ENCODE measurements around the gene KCNN3.

Gene KCNN3

DNA sequence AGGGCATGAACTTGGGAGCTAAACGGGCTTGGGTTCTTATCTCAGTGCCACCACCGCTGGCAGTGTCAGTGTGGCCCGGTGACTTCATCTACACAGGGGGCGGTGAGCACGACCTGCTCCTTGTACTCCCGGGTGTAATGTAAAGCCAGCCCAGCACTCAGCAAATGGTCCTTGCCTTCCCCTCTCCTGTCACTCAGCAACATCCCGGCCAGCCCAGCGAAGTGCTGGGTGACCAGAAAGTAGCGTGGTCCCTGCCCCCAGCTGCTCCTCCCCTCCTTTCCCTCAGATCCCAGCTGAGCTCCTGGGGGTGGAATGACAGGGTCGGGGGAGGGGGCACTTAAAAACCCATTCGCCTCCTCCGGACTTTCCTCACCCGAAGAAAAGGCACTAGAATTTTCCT is 7.2 kb downstream of the KCNN3 start:
- no peak for DNase-seq (ENCODE audit: extremely low read depth in 1 of 2, low read depth in 1 of 2)

DNA sequence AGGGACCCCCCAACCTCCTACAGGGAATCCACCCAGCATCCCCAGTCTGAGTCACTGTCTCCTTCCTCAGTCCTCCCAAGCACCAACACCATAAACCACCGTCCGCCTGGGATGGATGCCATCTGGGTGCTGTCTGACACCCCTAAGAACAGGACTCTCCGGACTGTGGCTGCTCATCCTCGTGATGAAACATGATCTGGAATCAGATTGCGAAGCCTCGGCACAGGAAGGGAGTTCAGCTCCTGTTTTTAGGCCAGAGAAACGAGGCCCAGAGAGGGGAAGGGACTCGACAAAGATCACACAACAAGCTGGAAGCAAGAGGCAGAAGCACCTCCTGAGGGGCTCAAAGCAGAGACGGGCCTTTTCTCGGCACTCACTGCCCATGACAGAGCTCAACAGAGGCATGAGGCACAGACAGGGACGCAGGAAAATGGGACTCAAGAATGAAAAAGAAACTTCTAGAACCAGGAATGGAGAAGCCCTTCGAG is 8.4 kb downstream of the KCNN3 start:
- DNase-seq (ENCODE audit: extremely low read depth in 1 of 2, low read depth in 1 of 2) = no peak

DNA sequence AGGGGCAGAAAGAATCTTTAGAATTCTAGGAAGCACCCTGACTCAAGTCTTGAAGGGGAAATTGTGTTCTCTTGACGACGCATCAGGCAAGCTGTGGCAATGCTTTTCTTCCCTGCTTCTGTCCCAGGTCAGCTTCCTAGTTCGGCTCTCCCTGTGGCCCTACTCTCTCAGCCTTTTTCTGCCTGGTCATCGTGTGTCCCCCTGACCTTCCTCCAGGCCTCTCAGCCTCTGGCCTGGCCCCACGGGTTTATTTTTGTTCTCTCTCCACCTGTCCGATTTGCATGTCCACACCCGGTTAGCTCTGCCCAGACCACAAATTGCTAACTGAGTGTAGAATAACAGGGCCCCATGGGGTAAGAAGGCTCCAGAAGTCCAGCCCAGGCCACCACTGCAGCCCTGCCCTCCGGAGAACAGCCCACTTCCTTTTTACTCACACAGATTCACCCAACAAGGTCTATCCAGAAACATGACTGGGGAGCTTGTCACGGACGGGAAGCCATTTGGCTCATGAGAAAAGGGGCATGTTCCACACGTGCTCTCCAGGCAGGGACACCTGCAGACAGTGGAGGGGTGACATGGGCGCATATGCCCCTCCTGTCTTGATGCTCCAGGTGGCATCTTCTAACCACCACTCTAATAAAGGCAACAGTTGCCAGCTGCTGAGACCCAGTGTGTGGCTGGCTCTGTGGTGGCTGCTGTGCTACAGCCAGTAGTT is 9.8 kb downstream of the KCNN3 start:
- no peak for DNase-seq (ENCODE audit: extremely low read depth in 1 of 2, low read depth in 1 of 2)

DNA sequence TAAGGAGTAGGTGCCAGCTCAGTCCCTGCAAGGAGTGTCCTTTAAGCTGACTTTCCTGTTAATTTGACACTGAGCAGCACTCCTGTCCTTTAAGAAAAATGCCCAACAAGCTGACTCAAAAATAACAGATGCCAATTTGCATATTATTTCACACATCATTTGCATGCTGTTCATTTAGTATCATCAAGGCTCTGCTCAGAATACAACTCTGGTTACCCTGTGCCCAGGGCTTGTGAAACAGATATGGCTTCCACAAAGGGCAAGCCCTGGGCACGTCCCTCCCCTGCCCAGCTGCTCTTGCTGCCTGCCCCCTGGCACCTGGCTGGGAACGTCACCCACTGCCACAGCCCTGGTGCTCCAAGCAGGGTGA is 10.3 kb downstream of the KCNN3 start:
- no peak for DNase-seq (ENCODE audit: extremely low read depth in 1 of 2, low read depth in 1 of 2)

DNA sequence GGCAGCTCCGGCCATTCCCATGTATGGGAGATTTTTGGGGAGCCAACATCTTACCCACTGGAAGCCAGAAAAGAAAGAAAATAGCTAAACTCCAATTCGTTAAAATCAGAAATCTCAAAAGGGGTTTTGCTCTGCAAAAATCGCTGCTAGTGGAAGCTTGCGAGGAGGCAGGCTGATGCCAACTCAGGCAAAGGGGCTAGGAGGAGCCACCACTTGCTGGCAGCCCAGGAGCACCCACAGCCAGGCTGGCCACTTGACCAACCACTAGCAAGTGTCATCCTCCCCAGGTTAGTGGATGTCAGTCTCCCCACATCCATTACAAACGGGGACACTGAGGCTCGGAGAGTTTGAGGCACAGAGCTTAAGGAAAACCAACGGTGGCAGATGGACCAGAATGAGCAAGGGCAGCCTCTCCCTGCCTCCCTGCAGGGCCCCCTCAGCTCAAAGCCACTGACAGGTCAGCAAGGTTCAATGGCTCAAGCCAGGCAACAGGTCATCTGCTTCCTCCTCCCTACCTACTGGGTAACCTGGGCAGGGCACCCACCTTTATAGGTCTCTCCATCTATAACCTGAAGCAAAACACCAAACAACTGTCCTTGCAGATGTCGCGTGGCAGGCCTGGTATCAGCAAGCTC is 10.8 kb downstream of the KCNN3 start:
- no peak for DNase-seq (ENCODE audit: extremely low read depth in 1 of 2, low read depth in 1 of 2)

DNA sequence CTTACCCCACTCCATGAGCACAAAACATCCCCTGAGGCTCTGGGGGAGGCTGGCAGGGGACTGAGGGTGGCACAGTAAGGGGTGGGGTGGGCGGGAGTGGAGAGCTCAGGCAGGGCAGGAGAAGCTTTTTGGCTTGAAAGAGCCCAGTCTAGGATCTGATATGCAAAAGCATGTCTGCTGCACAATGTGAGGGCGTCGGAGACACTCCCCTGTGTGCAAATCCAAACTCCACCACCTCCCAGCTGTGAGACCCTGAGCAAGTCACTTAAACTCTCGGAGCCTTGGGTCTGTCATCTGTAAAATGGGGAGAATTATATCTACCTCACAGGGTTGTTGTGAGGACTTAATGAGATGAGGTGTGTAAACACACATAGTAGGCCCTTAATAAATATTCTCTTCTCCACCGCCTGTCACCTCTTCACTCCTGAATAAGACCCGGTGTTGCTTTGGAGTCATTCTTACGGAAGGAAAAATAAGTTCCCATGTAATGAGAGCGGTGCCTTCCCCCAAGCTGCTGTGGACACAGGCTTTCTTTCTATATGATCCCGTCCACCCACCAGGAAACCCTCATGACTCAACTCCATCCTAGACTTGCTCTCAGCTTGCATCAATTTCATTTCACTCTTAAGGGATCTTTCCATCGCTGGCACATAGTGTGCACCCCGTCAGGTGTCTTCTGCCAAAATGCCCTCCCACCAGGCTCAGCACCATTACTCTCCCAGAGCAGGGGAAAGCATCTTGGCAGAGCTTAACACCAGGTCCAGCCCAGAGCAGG is 12.5 kb downstream of the KCNN3 start:
- DNase-seq (ENCODE audit: extremely low read depth in 1 of 2, low read depth in 1 of 2) = no peak

DNA sequence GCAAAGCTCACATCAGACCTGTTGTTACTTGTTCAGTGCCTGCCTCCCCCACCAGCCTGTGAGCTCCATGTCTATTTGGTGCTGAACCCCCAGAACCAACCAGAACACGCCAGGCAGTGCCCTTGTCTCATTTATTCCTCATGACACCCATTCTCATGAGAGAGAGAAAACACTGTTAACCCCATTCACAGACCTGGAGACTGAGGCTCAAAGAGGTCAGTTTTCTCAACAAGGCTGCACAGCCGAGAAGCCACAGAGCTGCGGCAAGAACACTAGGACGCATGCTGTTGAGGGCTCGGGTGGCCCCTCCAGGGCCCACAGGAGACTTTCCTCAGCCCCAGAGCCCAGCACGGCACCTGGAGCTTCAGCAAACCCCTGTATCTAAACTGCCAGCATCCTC is 13.1 kb downstream of the KCNN3 start:
- no peak for DNase-seq (ENCODE audit: extremely low read depth in 1 of 2, low read depth in 1 of 2)

DNA sequence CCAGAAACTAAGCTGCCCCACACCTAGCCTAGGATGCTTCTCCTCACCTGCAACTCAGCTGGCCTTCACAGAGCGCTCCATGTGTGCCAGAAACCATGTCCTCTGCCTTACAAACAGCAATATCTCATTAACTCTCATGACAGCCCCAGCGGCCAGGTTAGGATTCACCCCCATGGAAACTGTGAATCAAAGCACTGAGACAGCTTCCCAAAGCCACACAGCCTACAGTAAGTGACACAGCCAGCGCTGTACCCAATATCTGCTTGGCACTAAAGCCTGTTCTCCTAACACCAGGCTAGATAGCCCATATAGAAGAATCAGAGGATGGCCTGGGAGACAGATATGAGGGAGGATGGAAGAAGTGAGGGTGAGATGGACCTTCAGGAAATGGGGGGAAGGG is 13.5 kb downstream of the KCNN3 start:
- no peak for DNase-seq (ENCODE audit: extremely low read depth in 1 of 2, low read depth in 1 of 2)

DNA sequence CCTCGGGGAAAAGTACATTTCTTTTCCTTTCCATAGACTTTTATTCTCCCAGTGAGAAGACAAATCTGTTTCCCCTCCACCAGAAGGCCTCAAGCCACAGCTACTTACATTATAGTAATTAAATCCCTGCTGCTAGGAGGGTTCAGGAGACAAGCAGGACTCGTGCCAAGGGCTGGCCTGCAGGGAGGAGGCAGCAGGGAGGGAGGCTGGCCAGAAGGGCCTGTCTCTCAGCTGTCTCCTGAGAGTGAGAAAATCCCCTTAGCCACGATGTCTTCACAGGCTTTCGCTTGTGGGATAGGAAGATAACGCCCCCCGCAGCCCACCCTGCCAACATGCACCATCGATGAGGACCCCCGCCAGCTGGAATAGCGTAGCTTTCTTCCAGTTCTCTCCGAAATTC is 14.0 kb downstream of the KCNN3 start:
- DNase-seq (ENCODE audit: extremely low read depth in 1 of 2, low read depth in 1 of 2) = no peak

DNA sequence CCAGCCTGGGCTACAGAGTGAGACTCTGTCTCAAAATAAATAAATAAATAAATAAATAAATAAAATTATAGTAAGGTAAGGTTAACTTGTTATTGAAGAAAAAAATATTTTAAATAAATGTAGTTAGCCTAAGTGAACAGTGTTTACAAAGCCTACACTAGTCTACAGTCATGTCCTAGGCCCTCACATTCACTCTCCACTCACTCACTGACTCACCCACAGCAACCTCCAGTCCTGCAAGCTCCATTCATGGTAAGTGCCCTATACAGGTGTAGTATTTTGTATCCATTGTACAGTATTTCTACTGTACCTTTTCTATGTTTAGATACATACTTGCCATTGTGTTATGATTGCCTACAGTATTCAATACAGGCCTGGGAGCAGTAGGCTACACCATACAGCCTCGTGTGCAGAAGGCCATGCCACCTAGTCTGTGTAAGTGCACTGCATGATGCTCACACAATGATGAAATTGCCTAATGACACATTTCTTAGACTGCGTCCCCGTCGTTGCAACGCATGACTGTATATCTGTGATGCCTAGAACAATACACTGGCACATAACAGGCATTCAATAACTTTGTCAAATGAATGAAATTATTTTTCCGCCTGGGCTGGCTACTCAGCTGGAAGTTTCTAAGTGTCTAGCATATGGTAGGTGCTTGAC is 14.8 kb downstream of the KCNN3 start:
- DNase-seq (ENCODE audit: extremely low read depth in 1 of 2, low read depth in 1 of 2) = no peak

DNA sequence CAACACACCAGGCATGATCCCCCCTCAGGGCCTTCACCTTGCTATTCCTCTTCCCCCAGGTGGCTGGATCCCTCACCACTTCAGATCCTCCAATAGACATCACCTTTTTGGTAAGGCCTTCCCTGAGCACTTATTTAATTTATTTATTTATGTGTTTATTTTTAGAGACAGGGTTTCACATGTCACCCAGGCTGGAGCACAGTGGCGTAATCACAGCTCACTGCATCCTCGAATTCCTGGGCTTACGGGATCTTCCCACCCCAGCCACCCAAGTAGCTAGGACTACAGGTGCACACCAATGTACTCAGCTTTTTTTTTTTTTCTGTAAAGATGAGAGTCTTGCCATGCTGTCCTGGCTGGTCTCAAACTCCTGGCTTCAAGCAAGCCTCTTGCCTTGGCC is 17.2 kb downstream of the KCNN3 start:
- no peak for DNase-seq (ENCODE audit: extremely low read depth in 1 of 2, low read depth in 1 of 2)

DNA sequence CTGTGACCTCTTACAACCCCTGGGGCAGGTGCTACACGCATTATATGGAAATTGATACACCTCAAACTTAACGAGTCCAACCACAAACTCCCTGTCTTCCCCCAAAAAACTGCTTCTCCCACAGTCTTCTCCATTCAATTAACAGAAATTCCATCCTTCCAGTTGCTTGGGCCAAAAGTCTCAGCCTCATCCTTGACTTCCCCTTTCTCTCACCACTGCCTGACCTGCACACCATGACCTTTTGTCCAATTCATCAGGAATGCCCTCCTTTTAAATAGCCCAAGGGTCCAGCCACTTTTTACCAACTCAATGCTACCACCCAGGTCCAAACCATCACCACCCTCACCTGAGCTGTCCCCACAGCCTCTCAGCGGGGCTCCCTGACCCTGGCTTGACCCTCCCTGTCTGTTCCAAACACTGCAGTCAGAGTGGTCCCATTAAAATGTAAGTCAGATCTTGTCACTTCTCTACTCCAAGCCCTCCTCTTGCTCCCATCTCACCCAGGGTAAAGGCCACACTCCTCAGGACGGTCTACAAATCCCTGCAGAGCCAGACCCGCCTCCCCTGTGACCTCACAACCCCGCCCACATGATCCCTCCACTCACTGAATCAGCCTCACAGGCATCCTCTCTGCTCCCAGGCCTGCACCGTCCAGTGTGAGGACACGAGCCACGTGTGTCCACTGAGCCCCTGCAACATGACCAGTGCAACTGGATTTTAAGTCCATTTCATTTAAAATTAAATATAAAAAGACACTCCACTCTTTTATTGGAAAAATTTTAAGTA is 18.5 kb downstream of the KCNN3 start:
- no peak for DNase-seq (ENCODE audit: extremely low read depth in 1 of 2, low read depth in 1 of 2)

DNA sequence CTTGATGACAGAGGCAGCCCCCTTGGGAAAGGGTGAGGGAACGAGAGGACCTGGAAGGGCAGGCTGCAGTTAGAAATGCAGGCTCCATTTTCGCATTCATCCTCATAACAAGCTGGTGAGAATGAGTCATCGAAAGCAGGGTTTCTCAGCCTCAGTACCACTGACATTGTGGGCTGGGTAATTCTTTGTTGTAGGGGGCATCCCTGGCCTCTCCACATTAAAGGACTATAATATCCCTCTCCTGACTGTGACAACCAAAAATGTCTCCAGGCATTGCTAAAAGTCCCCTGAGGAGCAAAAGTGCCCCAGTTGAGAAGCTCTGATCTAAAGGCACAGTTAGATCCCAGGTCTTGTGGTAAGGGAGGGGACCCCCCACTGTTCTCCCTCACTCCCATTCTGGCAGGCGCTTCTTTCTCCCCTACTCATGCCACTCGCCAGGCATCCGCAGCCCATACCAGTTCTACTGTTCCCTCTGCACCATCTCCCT is 20.4 kb downstream of the KCNN3 start:
- no peak for DNase-seq (ENCODE audit: extremely low read depth in 1 of 2, low read depth in 1 of 2)

DNA sequence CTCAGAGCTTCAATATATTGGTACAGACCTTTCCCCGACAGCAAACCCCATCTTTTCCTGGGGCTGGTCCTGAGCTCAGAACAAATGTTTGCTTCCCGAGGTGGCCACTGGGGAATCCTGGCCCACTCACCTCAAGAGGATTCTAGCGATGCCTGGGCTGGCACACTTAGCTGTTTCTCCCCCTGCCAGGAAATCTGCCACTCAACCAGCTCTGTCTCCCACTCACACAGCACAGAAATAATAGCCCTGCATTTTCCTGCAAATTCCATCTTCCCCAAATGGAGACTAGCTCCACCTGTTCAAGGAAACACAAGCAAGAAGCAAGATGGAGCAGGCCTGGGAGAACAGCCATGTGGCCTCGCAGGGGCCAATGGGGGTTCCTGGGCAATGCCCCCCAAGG is 21.1 kb downstream of the KCNN3 start:
- no peak for DNase-seq (ENCODE audit: extremely low read depth in 1 of 2, low read depth in 1 of 2)

DNA sequence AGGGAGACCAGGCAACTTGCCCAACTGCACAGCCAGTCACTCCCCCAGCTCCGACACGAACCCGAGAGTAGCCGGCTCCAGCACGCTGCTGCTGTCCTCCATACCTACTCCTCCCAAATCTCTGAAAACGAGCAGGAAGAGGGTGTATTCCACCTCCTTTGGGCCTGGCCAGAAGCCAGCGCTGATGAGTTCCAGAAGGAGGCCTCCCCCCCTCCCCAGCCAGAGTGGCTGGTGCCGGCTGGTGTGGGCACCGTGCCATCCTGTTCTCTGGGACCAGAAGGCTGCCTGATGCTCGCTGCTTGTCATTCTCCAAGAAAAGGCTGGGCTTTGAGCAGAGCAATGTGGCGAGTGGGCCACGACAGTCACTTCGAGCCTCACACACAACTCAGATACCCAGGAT is 22.2 kb downstream of the KCNN3 start:
- DNase-seq (ENCODE audit: extremely low read depth in 1 of 2, low read depth in 1 of 2) = no peak

DNA sequence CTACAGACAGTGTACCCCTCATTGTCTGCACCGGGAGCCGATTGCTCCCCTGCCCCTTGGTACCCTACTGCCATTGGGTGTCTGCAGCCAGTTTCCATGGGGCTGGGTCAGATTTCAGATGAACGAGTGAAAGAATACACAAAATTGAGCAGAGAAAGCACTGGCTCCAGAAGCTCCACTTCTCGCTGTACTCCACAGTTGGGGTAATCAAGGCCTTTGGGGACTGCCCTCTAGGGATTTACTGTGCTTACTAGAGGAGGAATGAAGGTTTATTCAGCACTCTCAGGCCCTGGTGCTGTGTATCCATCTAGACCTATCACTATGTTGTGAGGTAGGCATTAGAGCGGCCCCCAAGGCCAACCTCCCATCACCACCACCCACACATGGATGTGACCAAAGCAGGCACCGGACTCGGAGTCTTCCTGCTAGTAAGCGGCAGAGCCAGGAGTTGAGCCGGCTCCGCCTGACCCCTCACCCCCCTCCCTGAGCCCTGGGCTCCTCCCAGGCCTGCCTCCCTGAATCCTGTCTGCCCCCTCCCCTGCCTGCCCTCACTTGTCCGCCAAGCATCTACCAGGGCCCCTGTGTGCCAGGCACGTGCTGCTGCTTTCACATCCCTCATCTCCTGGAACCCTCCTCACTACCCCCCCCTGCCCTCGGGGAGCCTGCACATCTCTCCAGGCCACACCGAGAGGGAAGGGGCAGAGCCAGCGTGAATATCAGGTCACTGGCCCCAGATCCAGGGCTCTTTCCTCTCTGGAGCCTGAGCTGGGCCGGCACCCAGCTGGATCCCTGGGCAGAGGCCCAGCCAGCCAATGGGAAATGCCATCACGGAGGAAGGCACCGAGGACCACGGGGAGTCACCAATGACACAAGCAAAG is 23.3 kb downstream of the KCNN3 start:
- DNase-seq (ENCODE audit: extremely low read depth in 1 of 2, low read depth in 1 of 2) = no peak

DNA sequence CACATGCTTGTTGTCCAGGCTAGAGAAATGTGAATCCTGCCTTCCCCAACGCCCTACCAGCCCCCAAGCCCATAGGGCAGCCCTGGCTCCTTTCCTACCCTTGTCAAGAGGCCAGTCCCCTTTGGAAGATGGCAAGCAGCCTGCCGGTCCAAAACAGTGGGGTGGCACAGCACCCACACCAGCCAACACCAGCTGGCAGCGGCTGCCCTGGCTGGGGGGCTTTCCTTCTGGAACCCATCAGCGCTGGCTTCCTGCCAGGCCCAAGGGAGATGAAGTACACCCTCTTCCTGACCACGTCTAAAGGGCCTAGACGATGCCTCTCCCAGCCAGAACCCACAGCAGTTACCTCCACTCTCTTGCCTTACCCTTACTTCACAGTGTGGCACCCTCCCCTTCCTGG is 24.2 kb downstream of the KCNN3 start:
- DNase-seq (ENCODE audit: extremely low read depth in 1 of 2, low read depth in 1 of 2) = no peak

DNA sequence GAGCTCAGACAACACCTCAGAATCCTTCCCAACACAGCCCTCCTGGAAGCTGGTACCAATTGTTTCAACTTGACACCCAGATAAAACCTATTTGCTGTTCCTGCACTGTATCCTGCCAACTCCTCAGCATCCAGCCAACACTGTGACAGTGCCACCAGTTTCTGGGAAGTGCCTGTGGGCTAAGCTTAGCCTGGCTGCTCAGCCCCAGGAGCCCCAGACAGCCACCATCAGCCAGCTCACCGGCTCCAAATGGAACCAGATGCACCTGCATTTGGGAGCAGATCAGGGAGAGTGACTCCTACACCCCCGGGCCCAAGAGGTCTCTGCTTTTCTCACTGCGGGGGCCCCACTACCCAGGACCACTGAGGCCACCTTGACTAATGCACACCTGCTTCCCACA is 24.9 kb downstream of the KCNN3 start:
- no peak for DNase-seq (ENCODE audit: extremely low read depth in 1 of 2, low read depth in 1 of 2)

DNA sequence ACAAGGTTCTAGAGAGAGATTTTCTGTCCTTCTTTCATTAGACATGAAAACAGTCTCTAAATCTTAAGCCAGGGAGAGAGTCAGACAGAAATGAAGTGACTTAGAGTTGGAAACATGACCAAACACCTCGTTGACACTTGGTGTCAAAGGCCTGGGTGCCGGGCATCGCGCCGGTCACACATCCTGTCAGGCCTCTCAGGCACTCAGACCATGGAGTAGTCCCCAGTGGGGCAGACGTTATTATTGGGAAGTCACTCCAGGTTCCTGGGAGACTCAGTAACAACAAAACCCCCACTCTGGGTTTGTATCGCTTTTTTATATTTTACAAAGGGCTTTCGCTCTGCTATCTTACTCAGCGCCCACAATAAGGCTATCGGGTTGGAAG is 25.8 kb downstream of the KCNN3 start:
- no peak for DNase-seq (ENCODE audit: extremely low read depth in 1 of 2, low read depth in 1 of 2)

Measured in activated CD8-positive, alpha-beta memory T cell treated with anti-CD3 and anti-CD28 coated beads for 1 hour (primary cell).